Epithelial cell of proximal tubule (primary cell): ENCODE measurements around the gene PTPRT. TPM values are rescaled to one million over a fixed set of nuclear protein-coding genes. Genes with fewer than 3 reads are reported as not detected.

Experiments used
- DNase-seq: peaks from one replicate; pipeline ENCODE4 v3.0.0-alpha.2; 2011; ENCODE audit warnings: low read depth
- H3K4me3 ChIP-seq: 2 replicates; pipeline ENCODE4 v1.5.1; 2011; ENCODE audit warnings: low read depth, mild to moderate bottlenecking, low read length
- CTCF ChIP-seq: conservative IDR thresholded peaks from 2 replicates; pipeline ENCODE4 v1.5.1; 2012; ENCODE audit warnings: low read depth, mild to moderate bottlenecking, low read length
- total RNA-seq: library from RNA; depleted of rRNA; stranded (reverse); fragments of >200 nt; gene quantifications from 2 replicates; pipeline ENCODE4 v1.2.3, GENCODE V29; 2015

Gene PTPRT
- total RNA-seq, 1 donor from 2014 or later: not detected

GRCh38 chr20:42270539-42270938, 919.2 kb downstream of the PTPRT start:
- no peak for TF ChIP-seq CTCF
- no peak overlapping the region for H3K4me3 ChIP-seq
- no peak for DNase-seq

GRCh38 chr20:42267793-42268384, 921.8 kb downstream of the PTPRT start:
- DNase-seq: no peak
- TF ChIP-seq CTCF: no peak
- H3K4me3 ChIP-seq: no peak overlapping the region

- DNase-seq: no peak
- TF ChIP-seq CTCF: no peak
- no peak overlapping the region for H3K4me3 ChIP-seq
These were observed 927.9 kb downstream of the PTPRT start for GRCh38 chr20:42261766-42262270.

GRCh38 chr20:42260184-42260583, 929.5 kb downstream of the PTPRT start:
- no peak for TF ChIP-seq CTCF
- DNase-seq: no peak
- H3K4me3 ChIP-seq: no peak overlapping the region

GRCh38 chr20:42259389-42259788, 930.3 kb downstream of the PTPRT start:
- no peak for TF ChIP-seq CTCF
- H3K4me3 ChIP-seq: no peak overlapping the region
- DNase-seq: no peak

- DNase-seq: no peak
- no peak overlapping the region for H3K4me3 ChIP-seq
- no peak for TF ChIP-seq CTCF
These were observed 931.0 kb downstream of the PTPRT start for GRCh38 chr20:42258564-42259302.

- DNase-seq: no peak
- no peak overlapping the region for H3K4me3 ChIP-seq
- TF ChIP-seq CTCF: no peak
These were observed 933.9 kb downstream of the PTPRT start for GRCh38 chr20:42255821-42256220.
